K562 treated with DMSO at 1 percent for 12 hours (cell line): ENCODE data around the gene ZNF714. TPM values are rescaled to one million over a fixed set of nuclear protein-coding genes. Genes with fewer than 3 reads are reported as not detected.

Experiments
- total RNA-seq: library from RNA; unstranded; fragments of 300-600 nt; gene quantifications from 2 replicates; pipeline ENCODE4 v1.2.3, GENCODE V29; 2022; ENCODE audit not compliant: insufficient read depth

ZNF714 gene
- 10.6 and 20.5 TPM in 2 replicates for total RNA-seq

DNA sequence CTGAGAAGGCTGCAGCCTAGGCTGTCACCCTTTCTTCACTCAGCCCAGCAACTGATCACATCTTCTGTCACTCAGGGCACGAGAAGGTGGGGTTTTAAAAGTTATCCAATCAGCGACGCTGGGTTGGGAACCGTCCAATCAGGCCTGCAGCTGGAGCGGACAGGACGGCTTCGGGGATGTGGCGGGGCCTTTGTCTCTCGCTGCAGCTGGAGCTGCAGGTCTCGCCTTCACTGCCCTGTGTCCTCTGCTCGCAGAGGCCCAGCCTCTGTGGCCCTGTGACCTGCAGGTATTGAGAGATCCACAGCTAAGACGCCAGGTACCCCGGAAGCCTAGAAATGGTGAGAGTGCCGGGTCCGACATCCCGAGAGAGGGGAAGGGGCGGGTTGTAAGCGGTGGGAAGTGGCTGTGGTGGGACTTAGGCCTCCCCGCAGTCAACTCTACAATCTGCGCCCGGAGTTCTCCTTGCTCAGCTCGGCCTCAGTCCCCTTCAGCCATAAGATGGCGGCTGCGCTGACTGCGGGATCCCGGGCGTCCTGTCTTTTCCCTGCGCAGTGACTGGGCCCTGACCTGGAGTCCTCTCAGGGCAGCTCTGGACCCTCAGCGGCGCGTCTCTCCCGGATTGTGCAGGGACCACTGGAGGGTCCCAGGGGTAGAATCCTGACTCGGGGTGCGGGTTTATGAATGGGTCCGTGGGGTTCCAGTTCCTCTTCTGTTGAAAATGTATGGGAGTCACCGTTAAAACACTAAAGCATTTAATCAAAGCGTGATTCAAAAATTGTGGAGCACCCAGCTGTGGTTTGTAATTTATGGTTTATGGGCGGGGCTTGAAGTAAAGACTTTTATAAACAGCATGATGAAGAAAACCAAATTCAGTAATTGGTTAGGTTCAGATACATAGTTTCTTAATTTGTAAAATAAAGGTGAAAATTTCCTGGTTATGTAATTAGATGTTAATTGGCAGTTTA, at the start of gene ZNF714:
TSS of gene ZNF714 (plus strand) at position 193 of the 965 bp plus-strand sequence. CDS start 16,066 bp downstream, outside the sequence.

GRCh38 chr19:21141787-21142464, 59.9 kb downstream of the ZNF714 start, which contains the start of gene ZNF431:
Gene ZNF431 (plus strand): TSS chr19:21142040. CDS start chr19:21142184, 144 bp downstream.

Other genes with a start within 250 kb of the ZNF714 start
- 1.1 and 2.2 TPM in 2 replicates for gene ZNF85, start 159.0 kb upstream of the ZNF714 start, total RNA-seq
- 2.8 and 4.8 TPM in 2 replicates for gene ZNF430, start 61.5 kb upstream of the ZNF714 start, total RNA-seq
- gene ZNF431, start 59.8 kb downstream of the ZNF714 start, total RNA-seq = 3.2 and 9.5 TPM in 2 replicates
- gene ZNF708, start 247.2 kb downstream of the ZNF714 start, total RNA-seq = 1.1 and 7.2 TPM in 2 replicates